ENCODE results near the gene ADK. TPM values are rescaled to one million over a fixed set of nuclear protein-coding genes. Genes with fewer than 3 reads are reported as not detected.
A peak's percentile ranks its signal among the peaks of the same experiment; 100 is the strongest.

Gene ADK
- total RNA-seq, 3 donors from 2014 or later (not counting 1 experiment from before 2014, with no cell fraction given): 13.4 to 16.1 (median 14.1) TPM

- Histone ChIP-seq H3K27me3 (ENCODE audit: control insufficient read depth, insufficient read depth, low read length) (no peaks in the 10 kb centered on the region), H3K9me3 (ENCODE audit: control insufficient read depth, insufficient read depth, low read length) (no peaks in the 10 kb centered on the region), H3K4me3 (ENCODE audit: low read length) (peak overlapping the region; percentile 80), H3K36me3 (ENCODE audit: control insufficient read depth, insufficient read depth, low read length) (no peaks in the 10 kb centered on the region), H3K4me1 (ENCODE audit: control insufficient read depth, insufficient read depth, low read length) (peaks cover 14% of the 10 kb centered on the region), H3K27ac (ENCODE audit: low read length) (peak overlapping the region; percentile 84)
- ATAC-seq (no peak), DNase-seq (no peak)
- 21% methylated on average over 8 of the region's 10 CpGs for WGBS (ENCODE audit: insufficient coverage)
- H3K27me3 Mint-ChIP-seq (ENCODE audit: low read depth in 2 of 2): no peaks in the 10 kb centered on the region
- H3K9me3 Mint-ChIP-seq: no peaks in the 10 kb centered on the region
- H3K27ac Mint-ChIP-seq: peak overlapping the region; percentile 91 to 95
- H3K4me1 Mint-ChIP-seq: peaks cover 15 to 32% of the 10 kb centered on the region in 2 donors
- peak overlapping the region; percentile 97 for H3K4me3 Mint-ChIP-seq
- no peaks in the 10 kb centered on the region for H3K36me3 Mint-ChIP-seq
- intact Hi-C loops (cut with micrococcal nuclease): loop anchor here (1.0 to 5.0 kb wide), 4 partner anchors 24 to 1035 kb away; partner anchors contain the start of genes ADK, KAT6B, VDAC2 and ZSWIM8
- TF ChIP-seq CTCF (IDR thresholded peaks at IDR 0.05): no peak
Observed at GRCh38 chr10:74175510-74176379, 24.7 kb downstream of the ADK start.

GRCh38 chr10:74176380-74177139 lies 25.5 kb downstream of the ADK start:
- Mint-ChIP-seq H3K4me3 (peak overlapping the region; percentile 97), H3K9me3 (no peaks in the 10 kb centered on the region), H3K4me1 (peaks cover 15 to 32% of the 10 kb centered on the region in 2 donors), H3K36me3 (no peaks in the 10 kb centered on the region), H3K27ac (peak overlapping the region; percentile 91 to 95), H3K27me3 (ENCODE audit: low read depth in 2 of 2) (no peaks in the 10 kb centered on the region)
- ATAC-seq: peak; percentile 92 to 99 (median 95)
- Histone ChIP-seq H3K27me3 (ENCODE audit: control insufficient read depth, insufficient read depth, low read length) (no peaks in the 10 kb centered on the region), H3K36me3 (ENCODE audit: control insufficient read depth, insufficient read depth, low read length) (no peaks in the 10 kb centered on the region), H3K9me3 (ENCODE audit: control insufficient read depth, insufficient read depth, low read length) (no peaks in the 10 kb centered on the region), H3K4me3 (ENCODE audit: low read length) (peak overlapping the region; percentile 80), H3K27ac (ENCODE audit: low read length) (peak overlapping the region; percentile 84), H3K4me1 (ENCODE audit: control insufficient read depth, insufficient read depth, low read length) (peaks cover 14% of the 10 kb centered on the region)
- intact Hi-C loops (cut with micrococcal nuclease): loop anchor here (1.0 to 5.0 kb wide), 4 partner anchors 25 to 1034 kb away; partner anchors contain the start of genes ADK, KAT6B, VDAC2 and ZSWIM8
- under 1% methylated on average over 72 of the region's 72 CpGs for WGBS (ENCODE audit: insufficient coverage)
- TF ChIP-seq CTCF (IDR thresholded peaks at IDR 0.05): no peak
- DNase-seq: peak; percentile 92 to 98

- intact Hi-C loops (cut with micrococcal nuclease): loop anchor here (2.0 to 5.0 kb wide), 2 partner anchors 390 to 1034 kb away; partner anchors contain the start of genes VDAC2 and ZSWIM8
- TF ChIP-seq CTCF (IDR thresholded peaks at IDR 0.05): no peak
- Mint-ChIP-seq H3K9me3 (no peaks in the 10 kb centered on the region), H3K4me3 (peak overlapping the region; percentile 97), H3K4me1 (peaks cover 15 to 32% of the 10 kb centered on the region in 2 donors), H3K27ac (peak overlapping the region; percentile 91 to 95), H3K36me3 (no peaks in the 10 kb centered on the region), H3K27me3 (ENCODE audit: low read depth in 2 of 2) (no peaks in the 10 kb centered on the region)
- no peaks in the 10 kb centered on the region for H3K27me3 ChIP-seq (ENCODE audit: control insufficient read depth, insufficient read depth, low read length)
- H3K36me3 ChIP-seq (ENCODE audit: control insufficient read depth, insufficient read depth, low read length): no peaks in the 10 kb centered on the region
- peaks cover 14% of the 10 kb centered on the region for H3K4me1 ChIP-seq (ENCODE audit: control insufficient read depth, insufficient read depth, low read length)
- peak overlapping the region; percentile 84 for H3K27ac ChIP-seq (ENCODE audit: low read length)
- ATAC-seq (peak in 1 of 3 donors; percentile 13), DNase-seq (peak in 1 of 2 donors; percentile 56)
- WGBS (ENCODE audit: insufficient coverage): 4% methylated on average over 11 of the region's 13 CpGs
- no peaks in the 10 kb centered on the region for H3K9me3 ChIP-seq (ENCODE audit: control insufficient read depth, insufficient read depth, low read length)
- peak overlapping the region; percentile 80 for H3K4me3 ChIP-seq (ENCODE audit: low read length)
Observed at GRCh38 chr10:74177140-74177677, 26.2 kb downstream of the ADK start.
